ENCODE measurements around the gene NRG4. TPM values are rescaled to one million over a fixed set of nuclear protein-coding genes. Genes with fewer than 3 reads are reported as not detected.

Gene NRG4
- total and polyA plus RNA-seq, 9 of the 15 experiments (the other 6 are each of a cell fraction or from before 2014, with no cell fraction given), result 0.33 to 2.5 (median 0.76) TPM

DNA sequence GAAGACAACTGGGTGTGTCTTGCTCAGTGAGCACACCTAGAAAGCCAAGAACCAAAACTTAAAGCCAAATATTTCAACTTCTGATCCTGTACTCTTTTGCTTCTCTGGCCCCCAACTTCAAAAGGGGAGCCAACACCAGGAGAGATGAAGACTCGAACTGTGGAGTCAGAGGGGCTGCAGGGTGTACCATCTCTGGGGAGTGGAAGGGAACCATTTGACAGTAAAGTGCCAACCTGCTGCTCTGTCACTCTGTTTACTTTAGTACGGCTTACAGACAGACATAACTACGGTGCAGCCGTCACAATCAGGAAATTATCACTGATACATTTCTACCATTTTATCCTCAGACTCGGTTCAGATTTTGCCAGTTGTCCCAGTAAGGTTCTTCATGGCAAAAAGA is 107.0 kb downstream of the NRG4 start:
- BruUV-seq (replicated peaks), result no TSS peak
- FAIRE-seq (no peak), ATAC-seq (no peak), DNase-seq (ENCODE audit: extremely low read depth in 1 of 4, low spot score in 3 of 4) (no peak)
- no peaks in the 10 kb centered on the region for H4K20me1 ChIP-seq (replicated peaks; ENCODE audit: control insufficient read depth, insufficient read depth, low read length)
- 35% methylated on average over 5 of the region's 5 CpGs for WGBS (ENCODE audit: insufficient coverage, low coverage, missing lambda C conversion rate)
- no peaks in the 10 kb centered on the region for H3K27me3 ChIP-seq (ENCODE audit: control insufficient read depth in 2 of 2, insufficient read depth in 2 of 2, low read length in 2 of 2)
- H3K9me1 ChIP-seq (ENCODE audit: control insufficient read depth, insufficient read depth, low read length), result no peaks in the 10 kb centered on the region
- no peak overlapping the region for H2AFZ ChIP-seq (ENCODE audit: low read depth, low read length)
- no peaks in the 10 kb centered on the region for H3K9me3 ChIP-seq (replicated peaks; ENCODE audit: control insufficient read depth, insufficient read depth, low read depth, low read length)
- TF ChIP-seq ILF3 (IDR thresholded peaks at IDR 0.05; ENCODE audit: borderline replicate concordance), result no peak
- TF ChIP-seq FOXA3 (CRISPR knock-in tag; conservative IDR thresholded peaks at IDR 0.05 in 1 of 2, IDR thresholded peaks at IDR 0.05 in 1 of 2), result peak in 1 of 2 experiments; percentile 57; a peak in 1 of 4 replicates
- TF ChIP-seq, protein P1, sequence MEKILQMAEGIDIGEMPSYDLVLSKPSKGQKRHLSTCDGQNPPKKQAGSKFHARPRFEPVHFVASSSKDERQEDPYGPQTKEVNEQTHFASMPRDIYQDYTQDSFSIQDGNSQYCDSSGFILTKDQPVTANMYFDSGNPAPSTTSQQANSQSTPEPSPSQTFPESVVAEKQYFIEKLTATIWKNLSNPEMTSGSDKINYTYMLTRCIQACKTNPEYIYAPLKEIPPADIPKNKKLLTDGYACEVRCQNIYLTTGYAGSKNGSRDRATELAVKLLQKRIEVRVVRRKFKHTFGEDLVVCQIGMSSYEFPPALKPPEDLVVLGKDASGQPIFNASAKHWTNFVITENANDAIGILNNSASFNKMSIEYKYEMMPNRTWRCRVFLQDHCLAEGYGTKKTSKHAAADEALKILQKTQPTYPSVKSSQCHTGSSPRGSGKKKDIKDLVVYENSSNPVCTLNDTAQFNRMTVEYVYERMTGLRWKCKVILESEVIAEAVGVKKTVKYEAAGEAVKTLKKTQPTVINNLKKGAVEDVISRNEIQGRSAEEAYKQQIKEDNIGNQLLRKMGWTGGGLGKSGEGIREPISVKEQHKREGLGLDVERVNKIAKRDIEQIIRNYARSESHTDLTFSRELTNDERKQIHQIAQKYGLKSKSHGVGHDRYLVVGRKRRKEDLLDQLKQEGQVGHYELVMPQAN (IDR thresholded peaks at IDR 0.05; ENCODE audit: borderline replicate concordance), result no peak
- CTCF ChIA-PET (ENCODE audit: low intra/inter-chr PET ratio), result interaction anchor here (0.6 kb wide), 1 partner anchor 393 kb away, joined by 4 read pairs; no protein-coding TSS in a partner anchor
- in situ Hi-C loops (cut with MboI) (no loop called here), intact Hi-C loops (cut with micrococcal nuclease) (no loop called here)
- peak overlapping the region; percentile 38; the same call in 2 of the 3 replicates for H3K27ac ChIP-seq (ENCODE audit: extremely low read depth, low read depth, low read length)
- peaks cover 61% of the 10 kb centered on the region for H3K36me3 ChIP-seq (ENCODE audit: control insufficient read depth, insufficient read depth, low read length)
- POLR2A ChIA-PET, result no interaction called here
- peaks cover 19 to 25% of the 10 kb centered on the region in 2 experiments for H3K4me1 ChIP-seq (replicated peaks in 1 of 2; ENCODE audit: control insufficient read depth in 2 of 2, insufficient read depth in 2 of 2, low read length in 2 of 2)
- peak overlapping the region; percentile 89 for H3K4me3 ChIP-seq
- H3K79me2 ChIP-seq (ENCODE audit: control insufficient read depth, insufficient read depth, low read length), result peaks cover 61% of the 10 kb centered on the region
- H3K9ac ChIP-seq (ENCODE audit: insufficient read depth in 1 of 2, low read depth in 2 of 2, low read length in 2 of 2), result peak overlapping the region; percentile 46 to 70; a peak in 3 of 4 replicates
- peak overlapping the region; percentile 75 for H3K4me2 ChIP-seq (ENCODE audit: insufficient read depth, low read length)
